ENCODE data around the gene C17orf75. TPM values are rescaled to one million over a fixed set of nuclear protein-coding genes. Genes with fewer than 3 reads are reported as not detected.

C17orf75 gene
- polyA plus RNA-seq, 5 donors, result 28.8 to 42.7 (median 31.9) TPM

- peak; percentile 30 to 32 for DNase-seq
Observed at GRCh38 chr17:32311028-32311536, 30.9 kb downstream of the C17orf75 start.

DNA sequence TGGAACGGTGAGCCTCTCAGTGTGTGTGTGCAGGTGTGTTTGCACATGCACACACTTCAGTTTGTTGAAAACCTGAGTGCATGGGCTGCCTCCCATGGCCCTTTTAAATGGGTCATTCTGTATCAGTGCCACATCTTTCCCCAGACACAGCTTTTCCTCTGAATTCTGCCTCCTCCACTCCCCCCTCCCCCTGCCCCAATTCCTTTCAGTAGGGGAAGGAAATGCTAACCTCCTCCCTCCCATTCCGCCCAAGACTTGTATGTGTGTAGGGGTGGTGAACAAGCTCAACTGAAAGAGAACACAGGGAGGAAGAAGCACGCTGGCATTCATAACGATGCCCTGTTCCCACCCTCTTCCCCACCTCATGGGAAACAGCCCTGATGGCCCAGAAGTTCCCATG lies 34.3 kb downstream of the C17orf75 start:
- no peak for DNase-seq

- no peak for DNase-seq
Observed at GRCh38 chr17:32305049-32305448, 36.9 kb downstream of the C17orf75 start.

- DNase-seq, result no peak
Observed at GRCh38 chr17:32303781-32304288, 38.1 kb downstream of the C17orf75 start.

GRCh38 chr17:32302860-32303649 lies 38.9 kb downstream of the C17orf75 start:
- DNase-seq, result no peak

DNA sequence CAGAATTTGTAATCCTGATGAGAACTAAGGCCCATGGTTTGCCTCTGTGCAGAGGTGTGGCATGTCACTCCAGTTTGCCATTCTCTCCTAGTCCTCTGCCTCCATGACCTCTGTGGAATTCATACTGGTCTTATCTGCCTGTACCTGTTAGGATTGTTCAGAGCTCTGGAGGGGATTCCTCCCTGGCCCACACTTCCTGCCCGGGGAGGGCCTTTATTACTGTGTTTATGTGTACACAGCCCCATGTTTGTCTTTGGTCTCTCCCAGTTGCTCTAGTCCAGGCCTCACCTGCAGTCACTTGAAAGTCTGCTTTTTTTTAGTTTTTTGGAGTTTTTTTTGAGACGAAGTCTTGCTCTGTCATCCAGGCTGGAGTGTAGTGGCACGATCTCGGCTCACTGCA lies 39.9 kb downstream of the C17orf75 start:
- DNase-seq, result no peak

GRCh38 chr17:32299580-32300164 lies 42.3 kb downstream of the C17orf75 start:
- no peak for DNase-seq

DNA sequence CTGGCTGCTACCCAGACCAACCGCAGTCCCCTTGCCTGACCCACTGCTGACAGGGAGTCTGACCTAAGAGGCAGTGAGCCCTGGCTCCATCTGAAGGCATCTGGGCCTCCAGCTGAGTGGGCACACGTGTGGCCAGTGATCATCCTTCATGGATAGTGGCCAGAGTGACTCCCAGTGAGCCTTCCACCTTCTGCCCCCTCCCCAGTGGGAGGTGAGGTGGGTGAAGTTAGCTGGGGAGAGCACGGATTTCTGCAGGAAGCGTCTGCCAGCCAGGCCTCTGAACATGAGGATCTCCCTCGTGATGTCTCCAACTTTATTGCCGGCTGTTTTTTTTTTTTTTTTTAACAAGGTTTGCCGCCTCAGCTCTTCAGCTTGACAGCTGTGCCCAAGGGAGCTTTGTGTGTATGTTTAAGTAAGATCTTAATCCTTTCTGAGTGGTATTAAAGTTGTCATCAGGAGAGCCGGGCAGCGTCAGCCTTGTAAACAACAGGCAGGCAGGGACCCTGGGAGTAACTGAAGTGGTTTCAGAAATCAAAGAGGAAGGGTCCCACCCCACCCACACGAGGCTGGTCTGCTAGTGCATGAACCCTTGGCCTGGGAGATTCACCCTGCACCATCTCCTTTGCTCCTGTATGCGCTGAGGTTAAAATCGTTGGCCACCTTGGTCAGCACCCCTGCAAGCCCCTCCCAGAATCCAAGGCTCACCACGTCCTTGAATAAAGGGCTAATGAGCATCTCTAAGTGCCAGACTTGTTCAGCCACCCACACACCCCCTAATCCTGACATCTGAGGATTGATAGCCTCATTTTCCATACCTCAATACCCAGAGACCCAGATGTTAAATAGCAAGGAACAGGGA lies 43.0 kb downstream of the C17orf75 start:
- no peak for DNase-seq

DNA sequence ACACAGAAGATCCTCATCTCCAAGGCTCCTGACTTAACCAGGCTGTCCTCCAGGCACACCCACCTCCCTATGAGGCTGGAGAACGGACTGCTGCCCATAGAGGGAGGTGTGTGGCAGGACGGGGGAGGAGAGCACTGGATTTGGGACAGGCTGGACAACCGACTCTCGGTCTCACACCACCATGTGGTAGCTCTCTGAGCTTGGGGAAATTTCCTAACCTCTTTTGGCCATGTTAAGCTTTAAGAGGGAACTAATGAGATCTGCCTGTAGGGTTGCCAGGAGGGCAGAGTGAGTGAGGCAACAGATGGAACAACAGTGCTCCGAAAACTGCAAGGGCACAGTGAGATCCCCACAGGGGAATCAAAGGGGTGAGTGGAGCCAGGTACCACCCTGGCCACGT lies 43.7 kb downstream of the C17orf75 start:
- DNase-seq, result peak in 1 of 2 donors; percentile 24

DNA sequence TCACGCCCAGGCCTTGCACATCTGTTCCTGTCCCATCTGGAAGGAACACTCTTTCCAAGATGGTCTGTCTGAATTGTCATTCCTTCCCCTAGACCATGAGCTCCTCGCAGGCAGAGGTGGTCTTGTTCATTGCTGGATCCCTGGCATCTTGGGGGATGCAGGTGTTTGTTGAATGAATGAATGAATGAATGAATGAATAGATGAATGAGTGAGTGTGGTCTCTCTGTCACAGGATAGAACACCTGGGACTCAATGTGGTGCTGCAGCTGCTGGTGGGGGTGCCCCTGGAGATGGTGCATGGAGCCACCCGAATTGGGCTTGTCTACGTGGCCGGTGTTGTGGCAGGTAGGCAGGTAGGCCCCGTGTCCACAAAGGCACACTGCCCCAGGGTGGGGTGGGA lies 44.1 kb downstream of the C17orf75 start:
- no peak for DNase-seq

GRCh38 chr17:32297424-32297823 lies 44.5 kb downstream of the C17orf75 start:
- no peak for DNase-seq

DNA sequence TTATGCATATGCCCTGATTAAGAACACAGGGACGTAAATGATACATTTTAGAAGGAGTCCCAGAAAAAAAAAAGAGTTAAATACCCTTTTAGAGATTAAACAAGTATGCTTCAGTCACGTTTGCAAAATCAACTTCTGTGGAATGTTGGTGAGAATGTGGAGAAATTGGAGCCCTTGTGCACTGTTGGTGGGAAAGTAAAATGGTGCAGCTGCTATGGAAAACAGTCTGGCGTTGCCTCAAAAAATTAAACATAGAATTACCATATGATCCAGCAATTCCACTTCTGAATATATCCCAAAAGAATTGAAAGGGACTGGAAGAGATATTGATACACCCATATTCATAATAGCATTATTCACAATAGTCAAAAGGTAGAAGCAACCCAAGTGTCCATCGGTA lies 49.9 kb downstream of the C17orf75 start:
- DNase-seq, result no peak

DNA sequence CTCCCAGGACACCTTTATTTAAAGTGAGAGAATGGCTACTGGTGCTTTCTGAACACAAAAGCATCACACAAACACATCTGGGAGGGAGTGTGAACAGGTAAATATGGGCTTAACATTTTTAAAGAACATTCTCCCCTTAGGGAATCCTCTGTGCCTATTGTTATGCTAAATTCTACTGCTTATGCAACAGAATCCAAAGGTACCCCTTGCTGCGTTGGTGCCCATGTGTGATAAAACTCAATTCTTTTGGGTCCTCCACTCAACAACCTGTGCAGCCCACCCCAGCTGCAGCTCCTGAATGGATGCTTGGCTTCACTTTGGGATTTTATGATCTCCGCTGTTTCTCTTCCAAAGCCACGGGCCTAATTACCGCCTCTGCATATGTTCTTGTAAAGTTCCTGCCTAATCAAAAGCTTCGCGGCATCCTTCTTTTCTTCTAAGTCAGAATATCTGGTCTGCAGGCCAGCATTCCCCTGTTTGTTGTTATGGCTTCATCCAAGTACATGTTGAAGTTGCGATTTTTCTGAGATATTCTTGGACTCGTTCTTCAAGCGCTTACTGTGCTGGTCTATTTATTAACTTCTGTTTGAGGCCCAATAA lies 52.4 kb downstream of the C17orf75 start:
- no peak for DNase-seq

- no peak for DNase-seq
Observed at GRCh38 chr17:32288615-32289014, 53.4 kb downstream of the C17orf75 start.

GRCh38 chr17:32287804-32288511 lies 54.0 kb downstream of the C17orf75 start:
- DNase-seq, result no peak

DNA sequence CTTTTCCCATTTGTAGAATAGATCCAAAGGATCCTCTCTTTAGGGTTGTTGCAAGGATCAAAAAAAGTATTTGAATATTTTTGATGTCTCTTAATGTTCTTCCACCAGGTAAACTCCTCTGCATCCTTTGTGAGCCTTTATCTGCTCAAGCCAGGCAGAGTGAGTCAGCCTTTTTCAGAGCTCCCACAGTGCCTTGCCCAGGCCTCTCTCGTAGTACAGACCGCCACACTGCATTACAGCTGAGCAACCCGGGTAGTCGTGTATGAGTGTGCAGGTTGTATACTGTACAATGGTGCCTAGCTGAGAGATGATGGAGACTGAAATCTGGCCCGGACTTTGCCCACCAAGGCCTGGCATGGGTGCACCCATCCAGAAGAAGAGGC lies 55.5 kb downstream of the C17orf75 start:
- DNase-seq, result no peak

DNA sequence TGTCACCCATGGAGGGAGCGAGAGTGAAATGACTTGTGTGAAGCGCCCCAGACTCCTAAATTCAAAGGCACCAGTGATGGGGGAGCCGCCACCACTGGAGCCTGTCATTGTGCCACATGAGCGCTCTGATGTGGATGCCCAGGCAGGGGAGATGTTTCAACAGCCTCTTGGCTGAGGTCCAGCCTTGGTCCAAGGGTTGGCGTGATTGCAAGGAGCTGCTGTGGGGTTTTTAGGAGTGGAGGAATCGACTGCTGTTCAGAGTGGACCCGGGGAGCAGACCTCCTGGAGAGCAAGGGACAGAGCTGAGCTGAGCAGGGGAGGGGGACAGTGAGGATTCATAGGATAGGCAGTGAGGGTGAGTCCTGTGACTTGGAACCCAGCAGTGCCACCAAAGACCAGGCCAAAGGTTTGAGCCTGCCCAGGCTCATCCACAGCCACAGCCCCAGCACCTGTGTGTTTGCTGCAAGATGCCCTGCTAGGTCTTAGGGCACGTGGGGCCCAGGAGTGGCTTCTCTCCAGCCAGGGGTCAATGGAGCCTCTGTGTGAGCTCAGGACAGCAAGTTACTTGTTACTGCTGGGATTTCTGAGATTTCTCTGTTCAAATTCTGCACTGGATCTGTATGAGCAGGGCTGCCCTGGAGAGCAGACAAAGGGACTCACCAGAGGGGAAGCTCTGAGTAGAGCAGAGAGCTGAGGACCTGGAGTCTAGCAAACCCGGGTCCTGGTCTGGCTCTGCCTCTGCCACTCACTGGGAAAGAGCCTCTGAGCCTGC lies 56.0 kb downstream of the C17orf75 start:
- no peak for DNase-seq

DNA sequence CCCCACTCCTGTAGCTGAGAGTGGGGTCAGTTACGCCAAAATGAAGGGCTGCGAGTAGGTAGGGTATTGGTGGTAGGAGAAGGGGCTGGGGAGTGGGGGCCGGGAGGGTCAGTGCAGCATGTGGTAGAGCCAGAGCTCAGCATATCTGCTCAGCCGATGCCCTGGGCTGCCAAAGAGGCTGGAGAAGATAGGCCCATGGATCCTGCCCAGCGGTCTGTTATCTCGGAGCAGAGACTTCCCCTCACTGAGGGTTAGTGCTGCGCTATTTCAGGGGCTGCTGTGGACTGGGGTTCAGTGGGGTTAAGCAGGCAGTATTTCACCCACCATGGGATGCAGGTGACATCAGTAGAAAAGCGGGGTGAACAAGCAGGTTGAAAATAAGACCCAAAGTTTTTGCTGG lies 56.7 kb downstream of the C17orf75 start:
- no peak for DNase-seq

DNA sequence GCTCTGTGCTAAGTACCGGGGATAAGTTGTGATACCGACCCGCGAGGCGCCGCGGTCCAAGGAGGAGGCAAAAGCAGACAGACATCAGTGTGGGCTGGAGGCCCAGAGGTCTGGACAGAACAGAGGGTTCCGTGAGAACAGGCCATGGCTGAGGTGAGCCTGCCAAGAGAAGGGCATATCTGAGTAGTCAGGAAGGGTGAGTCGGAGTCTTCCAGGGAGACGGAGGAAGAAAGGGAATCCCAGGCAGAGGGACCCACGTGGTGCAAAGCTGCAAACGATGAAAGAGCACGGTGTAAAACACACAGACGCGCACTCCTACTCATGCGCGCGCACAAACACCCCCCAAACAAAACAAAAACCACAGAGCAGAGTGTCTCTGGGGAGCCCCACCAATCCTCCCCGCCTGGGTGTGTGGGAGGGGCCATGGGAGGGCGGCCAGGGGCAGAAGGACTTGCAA lies 58.2 kb downstream of the C17orf75 start:
- DNase-seq, result no peak

GRCh38 chr17:32281011-32281451 lies 60.9 kb downstream of the C17orf75 start:
- no peak for DNase-seq
